Testis (tissue), 3 donors: ENCODE results near the gene TET2. TPM values are rescaled to one million over a fixed set of nuclear protein-coding genes. Genes with fewer than 3 reads are reported as not detected.

Experiments
- DNase-seq: peaks from one replicate; pipeline ENCODE4 v3.0.0-alpha.2; 2019
- H3K27ac ChIP-seq, 2 donors: fragments of 200-600 bp; sonication (generic); one replicate each; pipeline ENCODE4 v1.5.1; 2019
- H3K27me3 ChIP-seq: fragments of 200-600 bp; sonication (generic); one replicate; pipeline ENCODE4 v1.5.1; 2019
- H3K36me3 ChIP-seq: fragments of 200-600 bp; sonication (generic); one replicate; pipeline ENCODE4 v1.5.1; 2017; ENCODE audit warnings: low read depth; ENCODE audit errors: missing control alignments
- H3K4me1 ChIP-seq: fragments of 200-600 bp; sonication (generic); one replicate; pipeline ENCODE4 v1.5.1; 2019
- H3K4me3 ChIP-seq, 2 donors: fragments of 200-600 bp; sonication (generic); one replicate each; pipeline ENCODE4 v1.5.1; 2017 to 2019
- H3K9me3 ChIP-seq: fragments of 200-600 bp; sonication (generic); one replicate; pipeline ENCODE4 v1.5.1; 2017
- POLR2A ChIP-seq: fragments of 450-650 bp; IDR thresholded peaks from one replicate; pipeline ENCODE4 v1.6.1; 2017; ENCODE audit warnings: antibody characterized with exemption, mild to moderate bottlenecking, moderate library complexity
- WGBS, 2 donors: methylation state at CpG; one replicate each; pipeline ENCODE4 v1.1.5; 2018; 5-methylcytosine and 5-hydroxymethylcytosine counted together
- intact Hi-C: fragments of 100-400 bp; cut with DNase I; formaldehyde crosslinking; loops from one replicate; pipeline ENCODE4 v1.15.1; 2023; ENCODE audit warnings: low total_unique reads
- polyA plus RNA-seq: library from polyadenylated mRNA; stranded (reverse); fragments of 350-450 nt; fragmentation: Illumina TruSeq; extraction: RNeasy Lipid Tissue Mini Kit (QIAGEN cat#74804); gene quantifications from one replicate; pipeline ENCODE4 v1.2.3, GENCODE V29; 2014; ENCODE audit warnings: low read depth, low replicate concordance; ENCODE audit not compliant: insufficient read depth
- total RNA-seq, 2 donors: library from RNA; depleted of rRNA; stranded (reverse); fragments of >200 nt; gene quantifications; one replicate each; pipeline ENCODE4 v1.2.3, GENCODE V29; 2016
- TF ChIP-seq, protein P1 (sequence below), 3 experiments: fragments of 450-650 bp in 2 of 3; fragments of 200-600 bp in 1 of 3; sonication (generic) in 1 of 3; IDR thresholded peaks; one replicate each; pipeline ENCODE4 v1.5.1; 2016 to 2019; ENCODE audit warnings: antibody characterized with exemption in 3 of 3, mild to moderate bottlenecking in 2 of 3, moderate library complexity in 1 of 3

Gene TET2
- total and polyA plus RNA-seq, 3 donors from 2014 or later = 2.8 to 17.5 (median 17.1) TPM

DNA sequence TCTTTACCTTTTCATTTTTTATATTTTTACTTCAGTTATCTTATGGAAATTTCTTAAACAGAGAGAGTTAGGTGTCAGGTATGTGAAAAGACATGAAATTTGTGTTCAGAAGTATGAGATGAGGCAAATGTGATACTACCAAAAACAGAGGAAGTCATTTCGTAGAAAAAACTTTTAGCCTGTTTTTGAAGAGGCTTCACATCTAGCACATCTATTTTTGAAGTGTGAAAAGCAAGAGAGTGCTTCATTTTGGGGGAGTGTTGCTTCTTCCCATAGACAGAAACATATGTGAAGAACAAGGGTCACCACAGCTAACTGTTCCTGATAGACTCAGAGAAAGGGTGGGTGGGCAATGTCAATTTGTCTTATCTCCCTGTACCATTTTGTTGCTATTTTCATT, 125.3 kb downstream of the TET2 start:
- Histone ChIP-seq H3K9me3 (no peaks in the 10 kb centered on the region), H3K4me3 (no peak overlapping the region), H3K27me3 (no peaks in the 10 kb centered on the region), H3K36me3 (no peaks in the 10 kb centered on the region), H3K4me1 (no peaks in the 10 kb centered on the region), H3K27ac (no peak overlapping the region)
- no peak for DNase-seq
- no peak for TF ChIP-seq POLR2A
- 87 to 91% methylated on average over 1 of the region's 1 CpG for WGBS, 2 donors
- intact Hi-C loops = no loop called here

DNA sequence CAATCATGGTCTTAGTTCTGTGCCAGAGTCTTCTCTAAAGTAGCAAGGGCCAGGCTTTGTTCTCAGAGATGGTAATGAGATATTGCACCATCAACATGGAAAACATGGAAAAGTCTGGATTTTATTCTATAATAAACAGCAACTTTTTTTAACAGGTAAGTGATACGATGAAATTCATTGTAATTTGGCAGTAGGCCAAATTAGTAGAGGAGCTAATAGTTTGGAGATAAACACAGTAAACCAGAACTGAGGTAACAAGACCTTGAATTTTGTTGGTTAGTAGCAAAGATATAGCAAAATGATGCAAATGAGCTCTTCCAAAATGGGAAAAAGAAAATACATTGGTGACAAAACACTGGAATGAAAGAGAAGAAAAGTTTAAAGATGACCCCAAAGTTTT, 126.6 kb downstream of the TET2 start:
- H3K9me3 ChIP-seq = no peaks in the 10 kb centered on the region
- H3K4me1 ChIP-seq = no peaks in the 10 kb centered on the region
- no peaks in the 10 kb centered on the region for H3K36me3 ChIP-seq
- no peak for TF ChIP-seq POLR2A
- TF ChIP-seq, protein P1, sequence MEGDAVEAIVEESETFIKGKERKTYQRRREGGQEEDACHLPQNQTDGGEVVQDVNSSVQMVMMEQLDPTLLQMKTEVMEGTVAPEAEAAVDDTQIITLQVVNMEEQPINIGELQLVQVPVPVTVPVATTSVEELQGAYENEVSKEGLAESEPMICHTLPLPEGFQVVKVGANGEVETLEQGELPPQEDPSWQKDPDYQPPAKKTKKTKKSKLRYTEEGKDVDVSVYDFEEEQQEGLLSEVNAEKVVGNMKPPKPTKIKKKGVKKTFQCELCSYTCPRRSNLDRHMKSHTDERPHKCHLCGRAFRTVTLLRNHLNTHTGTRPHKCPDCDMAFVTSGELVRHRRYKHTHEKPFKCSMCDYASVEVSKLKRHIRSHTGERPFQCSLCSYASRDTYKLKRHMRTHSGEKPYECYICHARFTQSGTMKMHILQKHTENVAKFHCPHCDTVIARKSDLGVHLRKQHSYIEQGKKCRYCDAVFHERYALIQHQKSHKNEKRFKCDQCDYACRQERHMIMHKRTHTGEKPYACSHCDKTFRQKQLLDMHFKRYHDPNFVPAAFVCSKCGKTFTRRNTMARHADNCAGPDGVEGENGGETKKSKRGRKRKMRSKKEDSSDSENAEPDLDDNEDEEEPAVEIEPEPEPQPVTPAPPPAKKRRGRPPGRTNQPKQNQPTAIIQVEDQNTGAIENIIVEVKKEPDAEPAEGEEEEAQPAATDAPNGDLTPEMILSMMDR (IDR thresholded peaks at IDR 0.05) = no peak
- no peak overlapping the region for H3K27ac ChIP-seq
- no peak overlapping the region for H3K4me3 ChIP-seq
- DNase-seq = no peak
- WGBS, 2 donors = 88 to 94% methylated on average over 1 of the region's 1 CpG
- H3K27me3 ChIP-seq = no peaks in the 10 kb centered on the region
- intact Hi-C loops = no loop called here

DNA sequence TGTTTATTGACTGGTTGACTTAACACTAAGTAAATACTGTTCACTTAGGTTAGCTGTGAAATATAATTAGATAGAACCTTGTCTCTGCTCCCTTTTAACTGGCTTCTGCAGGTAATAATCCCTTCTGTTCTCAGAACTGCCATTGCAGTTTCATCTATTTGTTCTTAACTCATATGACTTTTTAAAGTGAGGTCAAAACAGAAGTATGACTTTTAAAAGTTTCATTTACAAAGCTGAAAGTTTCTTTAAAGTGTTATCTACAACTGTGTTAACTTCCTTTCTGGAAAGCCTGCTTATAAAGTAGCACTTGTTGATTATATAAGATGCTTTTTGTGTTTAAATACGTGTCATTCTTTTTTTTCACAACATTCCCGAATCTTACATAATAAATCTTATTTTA, 127.4 kb downstream of the TET2 start:
- Histone ChIP-seq H3K27me3 (no peaks in the 10 kb centered on the region), H3K27ac (no peak overlapping the region), H3K4me1 (no peaks in the 10 kb centered on the region), H3K36me3 (no peaks in the 10 kb centered on the region), H3K4me3 (no peak overlapping the region), H3K9me3 (no peaks in the 10 kb centered on the region)
- 46 to 55% methylated on average over 2 of the region's 2 CpGs for WGBS, 2 donors
- intact Hi-C loops = no loop called here
- DNase-seq = no peak
- TF ChIP-seq POLR2A = no peak
- TF ChIP-seq, protein P1 (IDR thresholded peaks at IDR 0.05) = no peak

DNA sequence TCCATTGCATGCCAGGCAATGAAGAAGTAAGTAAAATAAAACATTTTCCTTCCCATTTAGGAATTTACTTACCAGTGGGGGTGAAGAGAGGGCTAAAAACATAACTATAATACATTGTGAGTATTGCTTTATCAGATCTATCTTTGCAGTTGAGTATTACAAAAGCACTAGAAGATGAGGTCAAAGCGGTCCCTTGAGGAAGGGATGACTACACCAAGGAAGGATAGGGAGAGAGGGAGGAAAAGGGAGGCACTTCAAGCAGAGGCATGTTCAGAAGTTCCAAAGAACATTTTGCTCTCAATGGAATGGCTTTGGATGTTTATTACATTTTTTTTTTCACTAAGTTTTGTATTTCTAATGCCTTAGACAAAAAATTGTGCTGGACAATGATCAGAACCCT, 127.8 kb downstream of the TET2 start:
- Histone ChIP-seq H3K36me3 (no peaks in the 10 kb centered on the region), H3K27me3 (no peaks in the 10 kb centered on the region), H3K4me3 (no peak overlapping the region), H3K4me1 (no peaks in the 10 kb centered on the region), H3K9me3 (no peaks in the 10 kb centered on the region), H3K27ac (no peak overlapping the region)
- intact Hi-C loops = no loop called here
- 85 to 91% methylated on average over 1 of the region's 1 CpG for WGBS, 2 donors
- TF ChIP-seq, protein P1 (IDR thresholded peaks at IDR 0.05) = no peak
- no peak for TF ChIP-seq POLR2A
- DNase-seq = no peak

DNA sequence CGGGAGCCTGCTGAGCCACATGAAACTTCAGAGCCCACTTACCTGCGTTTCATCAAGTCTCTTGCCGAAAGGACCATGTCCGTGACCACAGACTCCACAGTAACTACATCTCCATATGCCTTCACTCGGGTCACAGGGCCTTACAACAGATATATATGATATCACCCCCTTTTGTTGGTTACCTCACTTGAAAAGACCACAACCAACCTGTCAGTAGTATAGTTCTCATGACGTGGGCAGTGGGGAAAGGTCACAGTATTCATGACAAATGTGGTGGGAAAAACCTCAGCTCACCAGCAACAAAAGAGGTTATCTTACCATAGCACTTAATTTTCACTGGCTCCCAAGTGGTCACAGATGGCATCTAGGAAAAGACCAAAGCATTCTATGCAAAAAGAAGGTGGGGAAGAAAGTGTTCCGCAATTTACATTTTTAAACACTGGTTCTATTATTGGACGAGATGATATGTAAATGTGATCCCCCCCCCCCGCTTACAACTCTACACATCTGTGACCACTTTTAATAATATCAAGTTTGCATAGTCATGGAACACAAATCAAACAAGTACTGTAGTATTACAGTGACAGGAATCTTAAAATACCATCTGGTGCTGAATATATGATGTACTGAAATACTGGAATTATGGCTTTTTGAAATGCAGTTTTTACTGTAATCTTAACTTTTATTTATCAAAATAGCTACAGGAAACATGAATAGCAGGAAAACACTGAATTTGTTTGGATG, 129.9 kb downstream of the TET2 start:
- intact Hi-C loops = no loop called here
- no peaks in the 10 kb centered on the region for H3K9me3 ChIP-seq
- TF ChIP-seq, protein P1 (IDR thresholded peaks at IDR 0.05) = no peak
- no peak for TF ChIP-seq POLR2A
- H3K27ac ChIP-seq = no peak overlapping the region
- DNase-seq = no peak
- no peaks in the 10 kb centered on the region for H3K27me3 ChIP-seq
- 91 to 92% methylated on average over 9 of the region's 9 CpGs for WGBS, 2 donors
- H3K36me3 ChIP-seq = no peaks in the 10 kb centered on the region
- H3K4me3 ChIP-seq = no peak overlapping the region
- H3K4me1 ChIP-seq = no peaks in the 10 kb centered on the region
